GM18505 (cell line): Measurements from ENCODE around the gene CYB5R4.

Experiments used
- ATAC-seq: cut with Tn5 transposase; IDR thresholded peaks from one replicate; pipeline ENCODE4 v1.9.1; 2021; ENCODE audit not compliant: unreplicated experiment
- POLR2A ChIP-seq: IDR thresholded peaks from 4 replicates; pipeline ENCODE4 v1.6.1; 2011; ENCODE audit warnings: borderline replicate concordance; ENCODE audit not compliant: insufficient read depth, insufficient read length; ENCODE audit errors: extremely low read depth

Gene CYB5R4, protein sequence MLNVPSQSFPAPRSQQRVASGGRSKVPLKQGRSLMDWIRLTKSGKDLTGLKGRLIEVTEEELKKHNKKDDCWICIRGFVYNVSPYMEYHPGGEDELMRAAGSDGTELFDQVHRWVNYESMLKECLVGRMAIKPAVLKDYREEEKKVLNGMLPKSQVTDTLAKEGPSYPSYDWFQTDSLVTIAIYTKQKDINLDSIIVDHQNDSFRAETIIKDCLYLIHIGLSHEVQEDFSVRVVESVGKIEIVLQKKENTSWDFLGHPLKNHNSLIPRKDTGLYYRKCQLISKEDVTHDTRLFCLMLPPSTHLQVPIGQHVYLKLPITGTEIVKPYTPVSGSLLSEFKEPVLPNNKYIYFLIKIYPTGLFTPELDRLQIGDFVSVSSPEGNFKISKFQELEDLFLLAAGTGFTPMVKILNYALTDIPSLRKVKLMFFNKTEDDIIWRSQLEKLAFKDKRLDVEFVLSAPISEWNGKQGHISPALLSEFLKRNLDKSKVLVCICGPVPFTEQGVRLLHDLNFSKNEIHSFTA

DNA sequence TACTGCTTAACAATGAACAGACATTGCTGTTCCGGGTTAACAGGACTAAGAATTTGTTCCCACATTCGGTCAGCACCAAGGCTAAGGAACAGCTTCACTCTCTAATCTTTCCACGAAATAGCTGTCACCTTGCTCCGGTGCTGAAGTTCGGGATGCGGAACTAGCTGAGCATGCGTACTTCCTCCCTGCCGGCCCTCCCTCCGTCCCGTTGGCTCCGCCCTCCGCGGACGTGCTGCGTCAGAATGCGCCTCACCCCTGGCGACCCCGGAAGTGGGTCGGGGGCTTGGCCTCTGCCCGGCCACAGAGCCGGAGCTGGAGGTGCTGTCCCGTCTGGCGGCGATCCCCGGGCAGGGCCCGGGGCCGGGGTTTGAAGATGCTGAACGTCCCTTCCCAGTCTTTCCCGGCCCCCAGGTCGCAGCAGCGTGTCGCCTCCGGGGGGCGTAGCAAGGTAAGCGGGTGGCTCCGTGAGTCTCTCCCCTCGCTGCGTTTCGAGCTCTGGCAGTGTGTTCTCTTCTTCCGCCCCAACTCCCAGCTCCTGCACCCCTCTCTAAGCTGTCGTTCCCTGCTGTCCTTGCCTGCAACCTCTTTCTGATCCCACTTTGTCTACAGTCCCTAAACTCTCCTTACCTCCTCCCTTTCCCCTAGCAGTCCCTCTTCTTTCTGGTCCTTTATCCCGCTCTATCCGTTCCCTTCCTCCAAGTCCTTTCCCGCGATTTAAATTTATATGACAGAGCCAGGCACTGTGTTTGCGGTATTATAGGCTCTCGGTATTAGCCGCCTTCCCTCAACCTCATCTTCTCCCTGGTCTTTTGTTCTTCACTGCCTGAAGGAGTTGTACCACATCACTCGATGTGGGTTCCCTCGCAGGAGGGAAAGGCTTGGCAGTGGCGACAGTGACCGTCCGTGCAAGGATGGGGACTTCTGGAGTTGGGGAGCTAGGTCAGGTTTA is at the start of gene CYB5R4:
TSS of gene CYB5R4 (plus strand) at position 280 of the 949 bp plus-strand sequence. CDS start at position 374, 94 bp downstream.
- ATAC-seq, result peak; percentile 99
- TF ChIP-seq POLR2A, result peak; percentile 97

DNA sequence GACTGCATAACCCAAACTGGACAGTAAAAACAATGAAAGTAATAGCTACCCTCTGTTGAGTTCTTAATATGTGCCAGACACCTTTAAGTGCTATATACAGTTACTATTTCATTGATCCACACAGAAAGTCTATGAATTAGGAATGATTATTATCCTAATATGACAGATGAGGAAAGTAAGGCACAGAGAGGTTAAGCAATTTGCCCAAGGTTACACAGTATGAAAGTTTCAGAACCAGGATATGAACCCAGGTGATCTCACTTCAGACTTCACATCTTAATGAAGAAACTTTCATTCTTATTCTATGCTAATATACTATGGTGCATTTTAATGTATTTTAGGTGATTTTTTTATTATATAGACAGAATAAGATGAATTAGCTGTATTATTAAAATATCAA is 46.9 kb upstream of the CYB5R4 start:
- no peak for ATAC-seq
- TF ChIP-seq POLR2A, result no peak

DNA sequence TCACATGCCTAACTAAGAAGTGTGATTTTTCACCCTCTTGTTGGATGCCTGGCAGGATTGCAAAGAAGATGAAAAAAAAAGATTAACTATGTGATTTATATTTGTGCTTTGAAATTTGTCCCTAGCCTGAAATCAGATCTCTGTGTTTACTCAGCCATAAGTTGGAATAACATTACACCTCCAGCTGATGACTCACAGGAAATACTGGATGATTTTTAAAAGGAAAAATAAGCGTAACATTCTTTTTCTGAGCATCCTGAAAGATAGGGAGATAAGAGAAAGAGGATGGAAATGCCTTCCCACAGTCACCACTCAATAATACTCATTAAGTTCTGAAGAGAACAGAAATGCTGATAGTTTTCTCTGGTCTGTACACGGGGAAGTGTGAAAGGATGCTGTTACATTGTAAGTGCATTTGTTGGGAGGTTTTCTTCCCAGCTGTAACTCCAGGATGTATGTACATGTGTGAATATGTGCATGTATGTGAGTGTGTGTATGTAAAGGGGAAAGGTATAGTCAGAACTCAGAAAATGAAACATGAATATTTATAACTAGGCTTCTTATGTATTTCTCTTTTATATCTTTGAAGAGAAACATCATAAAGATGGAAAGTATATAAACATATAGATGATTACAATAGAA is 43.7 kb upstream of the CYB5R4 start:
- no peak for ATAC-seq
- no peak for TF ChIP-seq POLR2A

DNA sequence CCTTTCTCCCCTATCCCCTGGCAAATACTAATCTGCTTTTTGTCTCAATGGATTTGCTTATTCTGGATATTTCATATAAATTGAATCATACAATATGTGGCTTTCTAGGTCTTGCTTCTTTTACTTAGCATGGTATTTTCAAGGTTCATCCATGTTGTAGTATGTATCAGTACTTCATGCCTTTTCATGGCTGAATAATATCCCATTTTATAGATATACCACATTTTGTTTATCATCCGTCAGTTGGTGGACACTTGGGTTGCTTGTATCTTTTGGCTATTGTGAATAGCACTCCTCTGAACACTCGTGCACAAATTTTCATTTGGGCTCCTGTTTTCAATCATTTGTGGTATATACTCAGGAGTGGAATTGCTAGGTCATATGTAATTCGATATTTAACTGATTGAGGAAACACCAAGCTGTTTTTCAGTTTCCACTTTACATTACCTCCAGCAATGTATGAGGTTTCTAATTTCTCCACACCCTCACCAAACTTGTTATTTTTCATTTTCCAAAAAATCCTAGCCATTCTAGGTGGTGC is 36.8 kb upstream of the CYB5R4 start:
- TF ChIP-seq POLR2A, result no peak
- no peak for ATAC-seq

DNA sequence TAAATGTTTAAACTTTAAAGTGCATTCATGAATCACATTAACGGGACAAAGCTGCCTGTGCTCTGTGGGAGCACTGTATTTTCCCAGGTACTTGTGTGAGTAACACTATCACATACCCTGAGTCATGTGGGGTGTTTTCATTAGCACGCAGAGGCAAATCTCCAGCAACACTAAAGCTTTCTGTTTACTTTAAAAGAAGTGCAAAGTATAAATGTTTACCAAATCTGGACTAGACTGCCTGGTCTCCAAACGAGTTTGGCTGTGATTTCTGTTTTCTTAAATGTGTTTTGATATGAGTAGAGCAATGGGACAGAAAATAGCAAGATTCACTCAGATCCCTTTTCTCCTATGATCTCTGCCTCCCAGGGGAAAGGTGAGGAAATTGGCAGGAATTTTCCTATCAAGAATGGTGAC is 35.1 kb upstream of the CYB5R4 start:
- no peak for ATAC-seq

DNA sequence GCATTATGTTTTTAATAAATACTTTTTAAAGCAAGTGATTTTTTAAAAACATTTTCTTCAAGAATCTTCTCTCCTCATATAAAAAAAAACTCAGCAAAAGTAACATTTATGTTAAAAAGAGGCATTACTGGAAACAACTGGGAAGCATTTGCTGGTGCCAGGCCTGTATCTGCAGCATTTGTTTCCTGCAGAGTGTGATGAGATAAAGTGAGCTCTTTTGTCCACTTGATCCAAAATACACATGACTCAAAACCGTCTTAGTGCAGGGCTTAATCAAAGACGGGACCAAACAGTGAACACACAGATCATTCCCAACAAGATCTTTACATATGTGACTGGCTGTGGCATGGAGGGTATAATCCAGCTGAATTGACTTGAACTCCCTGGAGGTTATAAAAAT is 34.7 kb upstream of the CYB5R4 start:
- TF ChIP-seq POLR2A, result no peak
- ATAC-seq, result no peak

More for the DNA sequence above, 35.1 kb upstream of the CYB5R4 start:
- no peak for TF ChIP-seq POLR2A

DNA sequence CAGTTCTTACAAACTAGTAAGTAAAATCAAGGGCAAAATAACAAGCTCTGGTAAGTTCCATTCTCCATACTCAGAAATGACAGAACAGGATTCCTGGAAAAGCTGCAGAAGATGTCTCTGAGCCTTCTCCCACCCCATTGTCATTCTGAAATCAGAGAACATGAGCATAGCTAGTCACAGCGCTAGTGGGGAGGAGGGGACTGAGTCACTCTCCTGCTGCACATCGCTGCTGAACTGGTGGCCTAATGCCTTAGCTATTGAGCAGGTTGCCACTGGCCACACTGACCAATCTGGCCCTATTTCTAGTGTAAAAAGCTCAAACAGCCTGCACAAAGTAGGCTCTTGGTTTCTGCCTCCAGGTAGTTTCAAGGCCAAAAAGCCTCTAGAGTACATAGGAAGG is 32.4 kb upstream of the CYB5R4 start:
- TF ChIP-seq POLR2A, result no peak

DNA sequence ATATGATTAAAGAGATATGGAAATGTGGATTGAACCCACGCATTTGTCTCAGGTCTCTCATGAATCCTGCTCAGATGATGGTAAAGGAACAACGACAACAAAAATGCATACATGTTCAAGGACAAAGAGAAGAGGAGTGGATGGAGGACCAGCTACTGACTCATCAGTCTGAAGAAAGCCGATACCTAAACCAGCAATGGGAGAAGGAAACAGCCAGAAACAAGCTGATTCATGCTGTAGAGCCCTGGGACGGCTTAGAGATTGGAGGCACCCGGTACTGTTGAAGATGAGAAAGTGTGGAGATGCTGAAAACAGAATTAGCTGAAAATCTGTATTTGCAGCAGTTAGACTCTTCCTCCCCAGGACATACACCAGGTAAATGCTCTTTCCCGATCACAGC is 20.8 kb upstream of the CYB5R4 start:
- ATAC-seq, result no peak
- TF ChIP-seq POLR2A, result no peak

More for the DNA sequence above, 32.4 kb upstream of the CYB5R4 start:
- ATAC-seq, result no peak

DNA sequence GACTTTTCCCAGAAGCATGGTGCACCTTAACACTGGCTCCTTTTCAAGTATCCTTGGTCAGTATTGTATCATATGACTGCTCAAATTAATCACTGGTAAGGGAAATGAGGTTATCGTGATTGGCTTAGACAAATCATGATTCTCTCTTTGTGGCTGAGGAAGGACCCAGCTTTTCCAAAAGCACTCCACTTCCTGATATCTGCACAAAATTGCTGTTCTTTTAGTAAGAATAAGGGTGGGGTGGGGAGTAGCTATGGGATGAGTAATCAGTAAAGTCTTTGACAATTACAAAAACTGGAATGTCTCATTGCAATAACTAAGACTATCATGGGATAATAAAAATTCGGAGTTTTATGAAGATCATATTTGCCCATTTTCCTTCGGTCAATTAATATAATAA is 15.3 kb upstream of the CYB5R4 start:
- no peak for TF ChIP-seq POLR2A

DNA sequence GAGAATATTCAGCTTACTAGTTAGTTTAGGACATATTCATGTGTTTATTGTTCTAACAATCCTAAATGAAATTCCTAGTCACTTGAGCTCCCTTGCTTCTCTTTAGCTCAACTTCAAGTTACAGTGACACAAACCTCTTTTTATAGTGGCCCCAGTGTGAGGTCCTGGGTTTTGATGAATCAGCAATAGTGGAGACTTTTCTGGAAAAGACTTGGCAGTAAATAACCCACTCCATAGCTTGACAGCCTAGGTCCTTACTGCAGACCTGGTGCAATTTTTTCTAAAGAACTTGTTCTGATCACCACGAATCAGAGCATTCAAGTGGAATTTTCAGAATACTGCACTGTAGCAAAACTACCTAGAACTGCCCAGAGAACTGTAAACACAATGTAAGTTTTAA is 13.2 kb upstream of the CYB5R4 start:
- no peak for TF ChIP-seq POLR2A

More for the DNA sequence above, 15.3 kb upstream of the CYB5R4 start:
- no peak for ATAC-seq

DNA sequence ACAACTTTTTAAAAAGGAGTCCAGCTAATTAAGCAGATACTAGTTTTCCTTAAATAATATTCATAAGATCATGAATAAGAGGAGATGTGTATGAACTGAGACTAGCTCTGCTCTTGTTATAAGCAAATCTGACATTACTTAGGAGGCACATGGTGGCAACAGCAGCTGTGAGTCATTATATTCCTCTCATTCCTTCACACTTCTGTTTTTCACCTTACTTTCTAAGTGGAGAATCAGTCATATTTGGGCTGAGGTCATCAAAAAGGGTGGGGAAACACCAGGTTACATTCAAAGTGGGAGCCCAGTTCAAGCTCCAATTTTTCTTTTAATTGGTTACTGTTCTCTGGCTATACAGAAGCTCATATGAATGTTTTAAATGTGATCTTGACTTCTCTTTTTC is 12.3 kb upstream of the CYB5R4 start:
- TF ChIP-seq POLR2A, result no peak
- ATAC-seq, result peak; percentile 98

More for the DNA sequence above, 13.2 kb upstream of the CYB5R4 start:
- no peak for ATAC-seq

DNA sequence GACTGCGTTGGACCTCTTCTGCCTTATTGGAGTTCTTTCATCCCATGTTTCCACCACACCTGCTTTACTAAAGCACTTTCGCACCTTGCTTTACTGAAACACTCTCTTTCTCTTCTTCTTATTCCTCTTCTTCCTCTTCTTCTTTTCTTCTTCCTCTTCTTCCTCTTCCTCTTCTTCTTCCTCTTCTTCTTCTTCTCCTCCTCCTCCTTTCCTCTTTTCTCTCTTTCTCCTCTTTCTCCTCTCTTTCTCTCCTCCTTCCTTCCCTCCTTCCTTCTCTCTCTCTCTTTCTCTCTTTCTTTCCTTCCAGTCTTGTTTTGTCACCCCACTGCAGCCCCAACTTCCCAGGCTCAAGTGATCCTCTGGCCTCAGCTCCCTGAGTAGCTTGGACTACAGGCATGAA is 10.4 kb upstream of the CYB5R4 start:
- no peak for TF ChIP-seq POLR2A
- ATAC-seq, result no peak

DNA sequence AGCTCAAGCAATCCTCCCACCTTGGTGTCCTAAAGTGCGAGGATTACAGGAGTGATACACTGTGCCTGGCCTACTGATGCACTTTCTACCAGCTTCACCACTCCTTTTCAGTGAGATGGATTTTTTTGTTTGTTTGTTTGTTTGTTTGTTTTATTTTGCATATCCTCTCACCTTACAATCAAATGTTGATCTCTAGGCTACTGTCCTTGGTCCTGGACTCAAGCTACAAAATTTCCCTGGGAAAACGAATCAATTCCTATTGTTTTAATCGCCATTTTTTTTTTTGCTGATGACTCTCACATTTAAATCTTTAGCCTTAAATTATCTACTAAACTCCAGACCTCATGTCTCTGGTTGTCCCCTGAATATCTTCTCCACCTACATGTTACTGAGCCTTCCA is 9.9 kb upstream of the CYB5R4 start:
- ATAC-seq, result no peak
- TF ChIP-seq POLR2A, result no peak

DNA sequence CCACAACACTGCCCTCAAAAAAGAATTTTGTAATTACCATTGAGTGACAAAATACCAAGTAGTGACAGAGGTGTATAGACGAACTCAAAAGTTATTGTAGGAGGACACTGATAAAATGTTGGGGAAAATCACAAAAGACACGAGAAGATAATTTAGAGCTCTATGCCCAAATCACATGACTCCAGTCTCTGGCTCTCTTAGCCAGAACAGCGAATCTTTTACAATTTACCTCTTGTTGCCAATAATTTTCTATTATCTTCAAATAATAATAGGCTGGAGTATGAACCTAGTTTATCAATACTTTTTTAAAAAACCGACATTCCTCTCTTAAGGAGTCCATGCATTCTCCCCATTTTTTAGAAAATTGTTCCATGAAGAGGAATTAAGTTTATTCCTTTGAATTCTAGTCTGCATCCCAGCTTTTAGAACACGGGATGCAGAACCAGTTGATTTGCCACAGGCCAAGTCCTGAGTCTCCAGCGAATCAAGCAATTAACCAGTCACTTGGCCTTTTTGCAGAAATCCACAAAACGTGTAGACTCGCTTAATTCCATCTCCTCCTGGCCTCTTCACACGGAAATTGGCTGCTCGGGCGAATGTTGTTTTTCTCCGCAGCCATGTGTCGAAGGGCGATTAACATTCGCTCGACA is 6.8 kb upstream of the CYB5R4 start:
- ATAC-seq, result no peak
- TF ChIP-seq POLR2A, result no peak
